IgD-negative memory B cell (primary cell): ENCODE data around the gene DIPK2B. TPM values are rescaled to one million over a fixed set of nuclear protein-coding genes. Genes with fewer than 3 reads are reported as not detected.

Source experiments
- H3K27ac Mint-ChIP-seq, 3 donors: one replicate each; pipeline ENCODE4 v1.8.0; 2020 to 2022; ENCODE audit warnings: mild to moderate bottlenecking in 3 of 3, mixed read lengths in 3 of 3, moderate library complexity in 1 of 3
- H3K27me3 Mint-ChIP-seq: one replicate; pipeline ENCODE4 v1.8.0; 2021; ENCODE audit warnings: mixed read lengths
- H3K36me3 Mint-ChIP-seq: one replicate; pipeline ENCODE4 v1.8.0; 2020; ENCODE audit warnings: mild to moderate bottlenecking, mixed read lengths
- H3K4me1 Mint-ChIP-seq, 3 donors: one replicate each; pipeline ENCODE4 v1.8.0; 2020 to 2022; ENCODE audit warnings: mixed read lengths in 3 of 3, mild to moderate bottlenecking in 1 of 3
- H3K4me3 Mint-ChIP-seq, 4 donors: one replicate each; pipeline ENCODE4 v1.8.0; 2020 to 2022; ENCODE audit warnings: mild to moderate bottlenecking in 4 of 4, mixed read lengths in 4 of 4, moderate library complexity in 3 of 4
- H3K9me3 Mint-ChIP-seq, 3 donors: one replicate each; pipeline ENCODE4 v1.8.0; 2020 to 2021; ENCODE audit warnings: mixed read lengths in 3 of 3, mild to moderate bottlenecking in 1 of 3
- polyA plus RNA-seq: library from polyadenylated mRNA; unstranded; fragments of 300-500 nt; fragmentation: Illumina TruSeq; gene quantifications from one replicate; pipeline ENCODE4 v1.2.3, GENCODE V29; 2021

DIPK2B gene, protein sequence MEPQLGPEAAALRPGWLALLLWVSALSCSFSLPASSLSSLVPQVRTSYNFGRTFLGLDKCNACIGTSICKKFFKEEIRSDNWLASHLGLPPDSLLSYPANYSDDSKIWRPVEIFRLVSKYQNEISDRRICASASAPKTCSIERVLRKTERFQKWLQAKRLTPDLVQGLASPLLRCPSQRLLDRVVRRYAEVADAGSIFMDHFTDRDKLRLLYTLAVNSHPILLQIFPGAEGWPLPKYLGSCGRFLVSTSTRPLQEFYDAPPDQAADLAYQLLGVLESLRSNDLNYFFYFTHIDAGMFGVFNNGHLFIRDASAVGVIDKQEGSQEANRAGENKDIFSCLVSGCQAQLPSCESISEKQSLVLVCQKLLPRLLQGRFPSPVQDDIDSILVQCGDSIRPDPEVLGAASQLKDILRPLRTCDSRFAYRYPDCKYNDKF
- polyA plus RNA-seq: not detected

GRCh38 chrX:45200741-45201234, at the start of gene DIPK2B:
Gene DIPK2B, minus strand, starts transcription at chrX:45200876. Its CDS starts 50 bp downstream, at chrX:45200826.
- H3K4me1 Mint-ChIP-seq: no peaks in the 10 kb centered on the region

DNA sequence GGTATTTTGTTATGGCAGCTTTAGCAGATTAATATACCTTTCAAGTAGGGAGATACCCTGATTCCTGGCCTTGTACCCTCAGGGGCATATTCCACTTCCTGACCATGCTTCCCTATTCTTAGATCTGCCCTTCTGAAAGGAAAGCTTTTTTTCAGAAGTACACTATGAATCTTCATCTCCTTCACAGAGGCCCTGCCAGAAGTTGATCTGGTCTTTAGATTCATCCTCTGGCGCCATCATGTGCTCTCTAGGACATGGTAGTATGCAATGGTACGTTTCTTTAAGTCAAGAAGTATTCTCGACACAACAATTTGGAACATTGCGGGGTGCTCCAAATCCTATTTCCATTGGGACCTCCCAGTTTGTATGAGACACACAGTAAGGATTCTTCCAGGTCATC, 39.6 kb upstream of the DIPK2B start:
- no peaks in the 10 kb centered on the region for H3K4me1 Mint-ChIP-seq
- peak overlapping the region in 1 of 4 donors; percentile 9 for H3K4me3 Mint-ChIP-seq
- no peaks in the 10 kb centered on the region for H3K36me3 Mint-ChIP-seq
- H3K9me3 Mint-ChIP-seq: peaks cover 0 to 2% (median 0%) of the 10 kb centered on the region in 3 donors
- H3K27ac Mint-ChIP-seq: no peak overlapping the region
- H3K27me3 Mint-ChIP-seq: peaks cover 4% of the 10 kb centered on the region

More at GRCh38 chrX:45200741-45201234, at the start of gene DIPK2B:
- Mint-ChIP-seq H3K9me3 (peaks cover 0 to 5% (median under 1%) of the 10 kb centered on the region in 3 donors), H3K27me3 (peaks cover 23% of the 10 kb centered on the region), H3K36me3 (no peaks in the 10 kb centered on the region), H3K27ac (no peak within 1 kb of the TSS), H3K4me3 (peak within 1 kb of the TSS in 1 of 4 donors; percentile 61)

DNA sequence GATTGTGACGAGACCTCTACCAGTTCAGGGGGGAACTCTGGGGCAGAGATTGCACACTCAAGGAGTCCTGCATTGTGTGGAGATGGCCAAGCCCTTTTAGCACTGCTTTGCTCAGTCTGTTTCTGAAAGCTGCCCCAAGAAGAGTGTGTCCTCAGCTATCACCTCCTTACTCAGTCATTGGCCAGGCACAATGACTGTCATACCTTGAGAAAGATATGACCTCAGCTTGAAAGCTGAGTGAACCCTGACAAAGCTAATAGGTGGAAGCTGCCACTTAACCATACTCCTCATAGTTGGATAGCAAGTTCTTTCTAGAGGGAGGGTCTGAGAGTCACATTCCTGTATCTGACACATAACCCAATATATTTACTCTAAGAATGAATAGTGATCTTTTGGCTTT, 37.8 kb upstream of the DIPK2B start:
- Mint-ChIP-seq H3K4me1 (no peaks in the 10 kb centered on the region), H3K27ac (no peak overlapping the region), H3K9me3 (no peaks in the 10 kb centered on the region), H3K36me3 (no peaks in the 10 kb centered on the region), H3K27me3 (peaks cover 4% of the 10 kb centered on the region), H3K4me3 (no peak overlapping the region)

- no peak overlapping the region for H3K4me3 Mint-ChIP-seq
- no peaks in the 10 kb centered on the region for H3K36me3 Mint-ChIP-seq
Measured at GRCh38 chrX:45233531-45233930, 32.9 kb upstream of the DIPK2B start.

DNA sequence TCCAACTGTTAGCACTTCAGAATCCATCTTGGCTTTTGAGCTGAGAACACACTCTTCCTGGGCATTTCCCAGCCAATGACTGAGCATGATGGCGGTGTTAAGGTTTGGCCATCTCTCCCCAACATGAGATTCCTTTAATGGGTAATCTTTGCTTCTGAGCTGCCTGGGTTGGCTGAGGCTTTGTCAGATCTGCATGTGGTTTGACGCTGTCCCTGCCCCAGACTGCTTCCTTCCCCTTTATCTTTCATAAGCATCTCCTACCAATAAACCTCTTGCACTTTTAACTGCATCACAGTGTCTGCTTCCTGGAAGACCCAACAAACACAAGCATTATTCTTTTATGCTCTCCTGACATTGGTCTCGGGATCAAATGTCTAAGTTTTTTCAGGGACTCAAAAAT, 31.5 kb upstream of the DIPK2B start:
- peaks cover 1 to 24% (median 7%) of the 10 kb centered on the region in 3 donors for H3K4me1 Mint-ChIP-seq
- H3K27ac Mint-ChIP-seq: no peak overlapping the region
- peaks cover 2% of the 10 kb centered on the region for H3K27me3 Mint-ChIP-seq
- H3K9me3 Mint-ChIP-seq: no peaks in the 10 kb centered on the region
- no peak overlapping the region for H3K4me3 Mint-ChIP-seq
- H3K36me3 Mint-ChIP-seq: no peaks in the 10 kb centered on the region

More at GRCh38 chrX:45233531-45233930, 32.9 kb upstream of the DIPK2B start:
- Mint-ChIP-seq H3K27ac (no peak overlapping the region), H3K4me1 (peaks cover 1 to 24% (median 7%) of the 10 kb centered on the region in 3 donors), H3K27me3 (peaks cover 2% of the 10 kb centered on the region), H3K9me3 (no peaks in the 10 kb centered on the region)

- peak overlapping the region in 1 of 3 donors; percentile 4 for H3K27ac Mint-ChIP-seq
- peaks cover 1 to 24% (median 9%) of the 10 kb centered on the region in 3 donors for H3K4me1 Mint-ChIP-seq
- H3K9me3 Mint-ChIP-seq: no peaks in the 10 kb centered on the region
- H3K4me3 Mint-ChIP-seq: no peak overlapping the region
- H3K27me3 Mint-ChIP-seq: no peaks in the 10 kb centered on the region
- no peaks in the 10 kb centered on the region for H3K36me3 Mint-ChIP-seq
Measured at GRCh38 chrX:45230410-45230809, 29.7 kb upstream of the DIPK2B start.

DNA sequence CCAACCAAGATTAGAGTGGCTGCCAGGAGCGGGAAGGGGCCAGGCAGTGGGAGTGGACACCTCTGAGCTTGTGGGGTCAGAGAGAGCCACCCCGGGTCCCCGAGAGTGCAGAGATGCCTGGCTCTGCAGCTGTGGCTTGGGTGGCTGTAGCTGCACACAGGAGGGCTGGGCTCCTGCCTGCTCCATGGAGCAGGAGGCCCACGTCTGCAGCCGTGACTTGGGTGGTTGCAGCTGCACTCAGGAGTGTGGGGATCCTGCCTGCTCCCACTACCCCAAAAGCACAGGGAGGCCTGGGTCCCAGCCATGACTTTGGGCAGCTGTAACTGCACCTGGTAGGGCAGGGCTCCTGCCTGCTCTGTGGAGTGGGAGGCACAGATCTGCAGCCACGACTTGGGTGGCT, 28.7 kb upstream of the DIPK2B start:
- peaks cover 1 to 24% (median 11%) of the 10 kb centered on the region in 3 donors for H3K4me1 Mint-ChIP-seq
- H3K4me3 Mint-ChIP-seq: no peak overlapping the region
- no peaks in the 10 kb centered on the region for H3K9me3 Mint-ChIP-seq
- no peaks in the 10 kb centered on the region for H3K36me3 Mint-ChIP-seq
- H3K27ac Mint-ChIP-seq: no peak overlapping the region
- H3K27me3 Mint-ChIP-seq: no peaks in the 10 kb centered on the region

- Mint-ChIP-seq H3K4me3 (no peak overlapping the region), H3K4me1 (peaks cover 1 to 24% (median 11%) of the 10 kb centered on the region in 3 donors), H3K27me3 (peaks cover 1% of the 10 kb centered on the region), H3K27ac (no peak overlapping the region), H3K9me3 (no peaks in the 10 kb centered on the region), H3K36me3 (no peaks in the 10 kb centered on the region)
Measured at GRCh38 chrX:45228126-45228525, 27.4 kb upstream of the DIPK2B start.

GRCh38 chrX:45208121-45208856, 7.6 kb upstream of the DIPK2B start:
- no peak overlapping the region for H3K4me3 Mint-ChIP-seq
- H3K36me3 Mint-ChIP-seq: no peaks in the 10 kb centered on the region
- H3K27ac Mint-ChIP-seq: no peak overlapping the region
- H3K27me3 Mint-ChIP-seq: peaks cover 9% of the 10 kb centered on the region
- H3K9me3 Mint-ChIP-seq: peaks cover 2 to 14% (median 11%) of the 10 kb centered on the region in 3 donors
- H3K4me1 Mint-ChIP-seq: no peaks in the 10 kb centered on the region

- Mint-ChIP-seq H3K9me3 (peaks cover 2 to 14% (median 9%) of the 10 kb centered on the region in 3 donors), H3K27me3 (peaks cover 23% of the 10 kb centered on the region), H3K4me3 (no peak overlapping the region), H3K36me3 (no peaks in the 10 kb centered on the region), H3K27ac (no peak overlapping the region), H3K4me1 (no peaks in the 10 kb centered on the region)
Measured at GRCh38 chrX:45202171-45202570, 1.5 kb upstream of the DIPK2B start.

- Mint-ChIP-seq H3K9me3 (no peaks in the 10 kb centered on the region), H3K27ac (peak overlapping the region in 1 of 3 donors; percentile 82), H3K4me3 (no peak overlapping the region), H3K27me3 (peaks cover 23% of the 10 kb centered on the region), H3K4me1 (no peaks in the 10 kb centered on the region), H3K36me3 (no peaks in the 10 kb centered on the region)
Measured at GRCh38 chrX:45198706-45199105, 2.0 kb downstream of the DIPK2B start.

- H3K27me3 Mint-ChIP-seq: peaks cover 23% of the 10 kb centered on the region
- no peaks in the 10 kb centered on the region for H3K9me3 Mint-ChIP-seq
- H3K4me3 Mint-ChIP-seq: no peak overlapping the region
- no peaks in the 10 kb centered on the region for H3K36me3 Mint-ChIP-seq
- peak overlapping the region in 1 of 3 donors; percentile 82 for H3K27ac Mint-ChIP-seq
- H3K4me1 Mint-ChIP-seq: no peaks in the 10 kb centered on the region
Measured at GRCh38 chrX:45198301-45198700, 2.4 kb downstream of the DIPK2B start.

DNA sequence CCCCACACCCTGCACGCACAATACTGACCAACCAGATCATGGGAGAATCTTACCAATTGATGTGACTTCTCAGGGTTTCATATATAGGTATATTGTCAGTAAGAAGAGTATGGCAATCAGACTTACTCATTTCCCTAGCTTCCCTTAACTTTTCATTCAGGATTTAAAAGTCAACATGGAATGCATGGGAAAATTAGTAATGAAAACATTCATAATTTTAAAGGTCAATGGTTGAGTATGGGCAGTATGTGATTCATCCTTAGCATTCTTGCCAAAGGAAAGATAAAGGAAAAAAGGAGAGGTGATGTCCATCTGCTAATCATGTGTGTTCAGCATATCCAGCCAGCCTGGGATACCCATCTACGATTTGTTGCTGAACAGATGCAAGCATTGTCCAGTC, 4.0 kb downstream of the DIPK2B start:
- H3K9me3 Mint-ChIP-seq: no peaks in the 10 kb centered on the region
- no peak overlapping the region for H3K27ac Mint-ChIP-seq
- peaks cover 0 to 1% (median under 1%) of the 10 kb centered on the region in 3 donors for H3K4me1 Mint-ChIP-seq
- no peak overlapping the region for H3K4me3 Mint-ChIP-seq
- H3K36me3 Mint-ChIP-seq: no peaks in the 10 kb centered on the region
- H3K27me3 Mint-ChIP-seq: peaks cover 25% of the 10 kb centered on the region

- Mint-ChIP-seq H3K9me3 (no peaks in the 10 kb centered on the region), H3K4me3 (peak overlapping the region in 1 of 4 donors; percentile 19), H3K4me1 (peaks cover 7 to 9% (median 7%) of the 10 kb centered on the region in 3 donors), H3K27ac (peak overlapping the region in 1 of 3 donors; percentile 57), H3K36me3 (no peaks in the 10 kb centered on the region), H3K27me3 (peaks cover 6% of the 10 kb centered on the region)
Measured at GRCh38 chrX:45191820-45192409, 8.8 kb downstream of the DIPK2B start.

DNA sequence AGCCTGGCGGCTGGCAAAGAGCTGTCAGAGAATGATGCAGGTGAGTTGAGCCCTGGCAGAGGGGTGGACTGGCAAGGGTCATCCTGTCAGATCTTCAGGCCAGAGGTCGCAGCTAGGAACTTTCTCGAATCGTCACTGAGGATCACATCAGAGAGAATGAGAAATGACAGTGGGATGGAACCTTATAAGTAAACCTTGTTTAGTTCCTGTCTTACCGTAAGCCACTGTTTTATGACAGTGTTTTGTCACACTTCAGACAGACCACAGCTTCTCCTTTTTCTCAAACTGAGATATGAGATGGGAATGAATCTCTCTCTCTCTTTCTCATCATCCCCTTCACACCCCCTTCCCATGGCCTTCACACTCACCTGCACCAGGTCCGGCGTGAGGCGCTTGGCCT, 9.3 kb downstream of the DIPK2B start:
- no peaks in the 10 kb centered on the region for H3K9me3 Mint-ChIP-seq
- peak overlapping the region in 1 of 3 donors; percentile 57 for H3K27ac Mint-ChIP-seq
- peak overlapping the region in 2 of 4 donors; percentile 19 to 48 for H3K4me3 Mint-ChIP-seq
- H3K36me3 Mint-ChIP-seq: no peaks in the 10 kb centered on the region
- H3K4me1 Mint-ChIP-seq: peaks cover 9 to 10% (median 9%) of the 10 kb centered on the region in 3 donors
- peaks cover 6% of the 10 kb centered on the region for H3K27me3 Mint-ChIP-seq
